Stomach (tissue), 4 donors: Measurements from ENCODE around the gene NAA40.

ENCODE experiments used
- CTCF ChIP-seq, 7 experiments: fragments of 450-650 bp in 4 of 7; fragments of 200-600 bp in 3 of 7; sonication (generic) in 3 of 7; IDR thresholded peaks; one replicate each; pipeline ENCODE4 v1.5.1; 2016 to 2019; ENCODE audit warnings: antibody characterized with exemption in 7 of 7, control low read depth in 2 of 7, mild to moderate bottlenecking in 1 of 7
- EP300 ChIP-seq: sonication (generic); formaldehyde crosslinking; IDR thresholded peaks from one replicate; pipeline ENCODE4 v1.6.1; 2017; ENCODE audit warnings: antibody characterized with exemption
- POLR2A ChIP-seq, 4 donors: fragments of 450-650 bp; IDR thresholded peaks; one replicate each; pipeline ENCODE4 v1.6.1; 2016; ENCODE audit warnings: antibody characterized with exemption in 4 of 4, control low read depth in 2 of 4, mild to moderate bottlenecking in 1 of 4, moderate library complexity in 1 of 4

GRCh38 chr11:63986156-63986931 lies 47.5 kb downstream of the NAA40 start, which contains the start of gene OTUB1:
- TF ChIP-seq CTCF (IDR thresholded peaks at IDR 0.05) (peak in 1 of 7 experiments; percentile 5), EP300 (no peak), POLR2A (IDR thresholded peaks at IDR 0.05) (no peak)
